GM19099 (cell line): Measurements from ENCODE around the gene ZNF827.

Experiments used
- POLR2A ChIP-seq: IDR thresholded peaks from 3 replicates; pipeline ENCODE4 v1.6.1; 2011; ENCODE audit warnings: low read depth; ENCODE audit not compliant: insufficient read length; ENCODE audit errors: extremely low read depth

ZNF827 gene

DNA sequence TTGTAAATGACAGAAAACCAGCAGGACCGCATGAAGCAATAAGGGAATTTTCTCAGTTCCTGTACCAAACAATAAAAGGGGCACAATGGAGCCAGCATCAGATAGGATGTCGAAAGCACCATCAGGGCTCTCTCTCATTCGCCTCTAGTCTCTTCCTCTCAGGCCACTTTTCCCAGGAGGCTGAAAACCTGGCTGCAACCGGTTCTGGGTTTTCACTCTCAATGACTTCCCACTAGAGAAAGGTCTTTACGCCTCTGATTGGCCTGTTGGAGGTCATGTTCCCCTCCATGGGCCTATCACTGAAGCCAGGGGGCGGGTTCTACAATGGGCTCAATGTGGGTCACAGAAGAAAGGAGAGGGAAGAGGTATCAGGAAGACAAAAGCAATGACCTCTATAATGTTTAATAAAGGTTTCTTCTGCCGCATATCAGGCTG is 29.3 kb downstream of the ZNF827 start:
- TF ChIP-seq POLR2A = no peak

DNA sequence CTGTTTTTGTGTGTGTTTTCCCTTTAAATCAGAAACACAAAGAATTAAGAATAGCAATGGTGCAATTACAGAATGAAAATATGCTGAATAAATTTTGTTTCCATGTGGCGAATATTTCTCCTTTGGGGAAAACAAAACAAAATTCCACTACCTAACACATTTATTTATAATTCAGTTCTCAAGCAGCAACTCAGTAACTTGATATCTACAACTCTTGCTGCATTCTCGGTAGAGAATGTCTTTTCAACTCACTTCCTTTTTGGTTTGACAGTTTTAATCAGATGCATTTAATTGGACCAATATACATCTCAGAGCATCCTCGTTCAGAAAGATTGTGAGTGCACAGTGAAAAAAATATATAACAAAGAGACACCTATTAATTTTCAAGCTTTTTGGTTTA is 30.8 kb downstream of the ZNF827 start:
- TF ChIP-seq POLR2A = no peak

DNA sequence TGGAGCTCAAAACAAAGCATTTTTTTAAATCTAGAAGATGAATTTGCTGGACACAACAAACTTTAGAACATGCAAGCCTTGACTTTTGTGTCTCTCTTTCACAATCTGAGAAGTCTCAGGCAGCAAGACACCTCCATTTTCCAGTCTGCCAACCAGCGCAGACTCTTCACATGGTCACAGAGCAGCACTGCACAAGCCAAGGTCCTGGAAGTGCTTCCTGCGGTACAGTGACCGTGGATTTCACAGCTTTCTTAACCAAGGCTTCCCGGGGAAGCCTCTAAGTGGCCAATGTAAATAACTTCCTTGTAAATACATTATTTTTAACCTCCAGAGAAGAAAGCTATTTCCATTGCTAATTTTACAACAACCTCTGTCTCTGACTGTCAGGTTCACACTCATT is 31.2 kb downstream of the ZNF827 start:
- no peak for TF ChIP-seq POLR2A

DNA sequence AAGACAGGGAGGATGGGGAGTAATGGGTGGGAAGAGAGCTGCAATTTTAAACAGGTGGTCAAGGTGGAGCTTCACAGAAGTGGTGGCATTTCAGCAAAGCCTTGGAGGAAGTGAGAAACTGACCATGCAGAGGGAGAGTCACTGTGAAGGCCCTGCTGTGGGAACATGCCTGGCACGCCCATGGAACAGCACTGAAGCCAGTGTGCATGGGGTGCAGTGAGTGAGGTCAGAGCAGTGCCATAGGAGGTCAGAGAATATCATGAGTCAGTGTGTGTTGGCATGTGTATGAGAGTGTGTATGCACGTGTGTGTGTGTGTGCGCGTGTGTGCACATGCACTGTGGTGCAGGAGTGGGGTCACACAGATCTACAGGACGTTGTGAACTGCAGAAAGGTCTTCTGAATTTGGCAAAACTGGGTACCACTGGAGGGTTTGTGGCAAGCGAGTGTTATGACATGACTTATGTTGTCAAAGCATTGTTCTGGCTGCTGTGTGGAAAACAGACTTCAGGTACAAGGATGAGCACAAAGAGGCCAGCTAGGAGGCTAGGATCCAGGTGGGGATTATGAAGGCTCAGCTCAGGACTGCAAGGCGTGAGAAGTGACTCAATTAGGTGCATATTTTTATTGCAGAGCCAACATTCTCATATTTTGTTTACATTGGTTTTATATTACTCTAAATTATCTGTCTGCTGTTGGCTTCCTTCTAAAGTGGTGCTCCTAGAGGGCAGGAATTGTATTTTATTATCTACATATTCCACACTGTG is 34.0 kb downstream of the ZNF827 start:
- no peak for TF ChIP-seq POLR2A

DNA sequence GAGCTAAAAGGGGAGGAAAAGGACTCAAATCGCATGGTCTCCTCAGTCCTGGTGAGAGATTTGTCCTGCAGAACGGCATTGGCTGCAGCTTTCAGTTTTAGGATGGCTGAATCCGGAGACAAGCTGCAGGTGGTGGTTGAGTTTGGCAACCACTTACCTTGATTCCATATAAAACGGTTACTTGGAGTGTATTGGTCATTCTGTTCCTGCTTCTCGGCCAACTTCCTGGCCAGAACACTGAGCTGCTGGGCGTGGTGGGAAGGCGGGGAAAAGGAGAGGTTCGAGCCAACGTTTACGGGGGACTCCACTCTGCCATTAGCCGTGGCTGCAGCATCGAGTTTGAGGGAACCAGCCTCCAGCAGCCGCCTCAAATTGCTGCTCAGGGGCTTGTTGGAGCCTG is 36.1 kb downstream of the ZNF827 start:
- TF ChIP-seq POLR2A = no peak

DNA sequence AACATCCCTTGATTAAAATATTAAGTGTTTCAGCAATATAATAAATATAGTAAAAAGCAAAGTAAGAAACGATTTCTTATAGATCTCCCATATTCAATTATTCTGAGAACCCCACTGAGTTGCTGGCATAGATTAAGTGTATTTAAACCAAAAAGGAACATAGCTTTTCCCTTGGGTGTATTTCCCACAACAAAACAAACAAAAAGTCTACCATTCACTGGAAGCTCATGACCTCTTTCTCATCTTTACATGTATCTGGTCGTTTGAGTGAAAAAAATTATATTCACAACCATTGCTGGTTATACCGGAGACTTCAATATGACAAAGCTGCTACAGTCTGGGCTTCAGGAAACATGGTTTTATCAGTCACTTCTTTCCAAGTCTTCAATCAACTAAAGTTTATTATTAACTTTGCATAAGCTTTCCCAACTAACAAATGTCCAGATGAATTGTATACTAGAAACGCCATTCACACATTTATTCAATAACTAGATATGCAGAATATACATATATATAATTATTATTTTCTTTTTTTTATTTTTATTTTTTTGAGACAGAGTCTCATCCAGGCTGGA is 38.6 kb downstream of the ZNF827 start:
- no peak for TF ChIP-seq POLR2A

DNA sequence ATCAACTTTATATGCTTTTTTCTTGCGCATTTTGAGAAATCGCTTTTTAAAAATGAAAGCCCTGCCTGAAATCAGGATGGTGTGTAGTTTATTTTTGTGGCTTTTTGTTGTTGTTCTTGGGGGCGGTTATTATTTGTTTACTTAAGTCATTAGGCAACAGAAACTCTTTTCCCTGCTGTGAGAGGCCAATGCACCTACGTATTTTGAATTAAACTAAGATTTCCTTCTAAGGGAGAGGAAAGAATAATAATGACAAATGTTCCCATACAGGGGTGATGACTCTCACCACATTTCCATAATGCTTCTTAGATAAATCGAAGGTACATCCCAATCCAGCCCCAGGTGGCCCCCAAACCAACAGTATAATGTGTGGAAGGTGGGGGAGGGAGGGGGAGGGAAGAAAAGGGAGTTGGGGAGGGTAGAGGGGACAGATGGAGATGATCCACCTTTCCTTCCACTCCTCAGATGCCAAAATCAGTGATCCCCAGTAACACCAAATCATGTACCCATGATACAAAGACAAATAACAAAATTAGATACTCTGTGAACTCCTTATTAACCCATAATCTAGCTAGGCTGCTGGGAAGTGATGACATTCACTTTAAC is 39.6 kb downstream of the ZNF827 start:
- no peak for TF ChIP-seq POLR2A

DNA sequence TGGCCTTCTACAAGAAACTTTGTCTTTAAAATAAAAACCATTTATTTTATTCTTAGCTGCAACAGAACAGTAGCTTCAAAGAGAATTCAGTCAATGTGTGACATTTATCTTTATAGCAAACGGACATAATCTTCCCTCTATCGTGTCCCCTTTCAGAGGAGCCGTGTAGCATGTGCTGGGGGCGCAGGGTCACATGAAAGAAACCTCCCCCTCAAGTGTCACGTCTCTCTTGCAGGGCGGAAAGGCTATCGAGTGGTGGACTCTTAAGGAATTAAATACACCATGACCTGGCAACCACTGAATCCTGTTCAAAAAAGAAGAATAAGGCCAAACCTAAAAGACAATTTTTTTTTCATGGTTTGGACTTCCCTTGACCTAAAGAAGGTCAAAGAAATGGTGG is 40.2 kb downstream of the ZNF827 start:
- TF ChIP-seq POLR2A = no peak

DNA sequence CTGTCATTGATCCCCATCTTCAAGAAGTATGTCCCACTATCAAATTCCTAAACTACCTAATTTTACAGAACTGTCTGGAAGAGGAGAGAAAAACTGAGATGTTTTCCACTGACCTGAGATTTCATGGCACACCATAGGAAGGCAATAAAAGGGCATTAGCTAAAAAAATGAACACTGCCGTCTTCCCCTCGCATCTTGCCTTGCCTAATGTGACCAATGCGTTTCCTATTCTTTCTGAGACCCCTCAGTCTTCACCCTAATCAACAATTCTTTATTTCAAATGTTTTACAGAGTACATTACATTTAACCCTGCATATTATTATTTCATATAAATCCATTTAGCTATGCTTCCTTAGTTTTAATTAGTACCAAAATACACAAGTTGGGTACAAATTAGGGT is 43.6 kb downstream of the ZNF827 start:
- no peak for TF ChIP-seq POLR2A

DNA sequence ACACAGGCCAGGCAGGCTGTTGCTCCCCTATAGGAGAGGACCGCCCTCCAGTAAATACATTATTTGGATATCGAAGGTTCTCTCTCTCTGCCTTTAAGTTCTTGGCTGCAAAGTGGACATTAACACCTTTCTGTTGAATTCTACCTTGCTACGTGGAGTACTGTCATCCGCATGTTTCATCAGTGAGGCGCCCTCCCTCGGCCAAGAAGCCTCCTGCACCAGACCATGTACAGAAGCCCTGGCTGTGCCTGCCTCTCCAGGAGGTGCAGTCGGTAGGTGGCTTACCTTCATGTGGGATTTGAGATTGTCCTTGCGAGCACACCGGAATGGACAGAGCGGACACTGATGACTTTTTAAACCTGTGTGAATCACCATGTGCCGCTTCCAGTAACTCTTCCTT is 46.7 kb downstream of the ZNF827 start:
- TF ChIP-seq POLR2A = no peak

DNA sequence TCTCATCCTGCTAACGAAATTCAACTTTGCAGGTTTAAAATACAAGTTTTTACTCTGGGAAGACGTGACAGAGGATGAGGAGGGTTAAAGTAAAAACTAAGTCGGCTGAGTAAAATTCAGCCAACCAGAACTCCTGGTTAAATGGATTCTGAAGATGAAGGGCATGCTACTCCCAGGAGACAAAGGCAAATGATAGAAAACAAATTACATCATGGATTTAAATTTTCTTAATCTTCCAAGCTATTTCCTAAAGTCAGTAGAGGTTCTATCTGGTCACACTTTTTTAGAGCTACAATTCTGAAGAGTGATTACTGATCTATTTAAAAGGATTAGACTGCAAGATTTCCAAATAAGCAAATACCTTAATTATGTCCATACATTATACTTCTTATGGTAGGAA is 47.9 kb downstream of the ZNF827 start:
- no peak for TF ChIP-seq POLR2A

DNA sequence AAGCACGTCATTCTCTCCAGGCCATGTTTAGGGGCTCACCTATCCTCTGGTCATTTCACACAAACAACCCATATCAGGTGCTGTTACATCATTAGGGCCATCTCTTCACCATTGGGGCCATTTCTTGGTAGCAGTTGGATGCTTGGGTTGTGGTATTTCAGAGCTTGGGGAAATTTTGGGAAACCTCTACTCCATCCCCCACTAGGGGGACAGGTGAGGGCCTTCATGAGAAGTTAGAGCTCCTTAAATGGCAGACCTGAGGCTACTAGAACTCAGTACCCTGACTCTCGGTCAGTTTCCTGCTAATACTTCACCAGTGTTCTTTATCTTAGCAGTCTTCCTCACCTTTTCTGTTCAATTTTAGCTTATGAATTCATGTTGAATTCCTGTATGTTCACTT is 50.2 kb downstream of the ZNF827 start:
- no peak for TF ChIP-seq POLR2A

DNA sequence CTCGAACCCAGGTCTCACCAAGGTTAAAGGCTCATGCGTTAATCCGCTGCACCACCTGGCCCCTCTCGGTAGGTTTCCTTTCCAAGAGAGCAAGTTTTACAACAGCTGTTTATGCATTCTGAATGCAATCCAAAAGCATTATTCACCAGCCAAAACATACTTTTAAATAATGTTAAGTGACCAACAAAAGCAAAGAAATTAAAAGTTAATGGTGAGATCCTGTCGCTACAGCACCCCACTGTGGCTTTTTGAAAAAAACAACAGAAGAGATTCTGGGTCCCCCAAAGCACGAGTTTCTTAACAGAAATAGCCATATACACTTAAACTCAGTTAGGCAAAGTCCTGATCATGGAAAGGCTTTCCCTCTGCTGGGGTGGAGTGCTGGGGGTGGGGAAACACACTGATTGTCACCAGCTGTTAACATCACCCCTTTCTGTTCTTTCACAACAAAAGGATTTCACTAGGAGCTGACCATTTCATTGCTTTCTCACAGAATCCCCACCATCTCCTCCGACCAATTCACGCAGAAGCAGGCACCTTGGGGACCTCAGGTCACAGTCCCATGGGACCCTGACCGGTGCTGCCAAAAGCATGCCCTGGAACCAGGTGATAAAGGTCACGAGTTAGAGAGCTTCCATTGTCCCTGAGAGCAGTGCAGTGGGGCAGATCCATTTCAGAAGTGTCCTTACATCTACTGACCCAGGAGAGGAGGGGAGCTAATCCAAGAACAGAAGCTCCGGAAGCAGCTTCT is 51.2 kb downstream of the ZNF827 start:
- no peak for TF ChIP-seq POLR2A

DNA sequence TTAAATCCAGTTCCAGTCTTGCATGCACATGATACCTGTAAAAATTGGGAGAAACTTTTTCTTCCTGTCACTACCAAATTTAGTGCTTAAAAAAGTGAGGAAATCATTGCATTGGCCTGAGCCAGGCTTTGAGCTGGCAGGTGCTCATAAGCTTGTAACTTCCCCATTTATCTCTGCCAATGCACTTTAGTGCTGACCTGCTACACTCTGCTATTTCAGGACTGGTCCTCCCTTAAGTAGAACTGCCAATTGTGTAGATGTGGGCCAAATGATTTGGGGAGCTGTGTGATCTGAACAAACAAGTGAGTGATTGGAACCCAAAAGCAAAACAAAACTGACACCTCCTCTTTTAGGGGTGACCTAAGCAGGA is 51.8 kb downstream of the ZNF827 start:
- TF ChIP-seq POLR2A = no peak

DNA sequence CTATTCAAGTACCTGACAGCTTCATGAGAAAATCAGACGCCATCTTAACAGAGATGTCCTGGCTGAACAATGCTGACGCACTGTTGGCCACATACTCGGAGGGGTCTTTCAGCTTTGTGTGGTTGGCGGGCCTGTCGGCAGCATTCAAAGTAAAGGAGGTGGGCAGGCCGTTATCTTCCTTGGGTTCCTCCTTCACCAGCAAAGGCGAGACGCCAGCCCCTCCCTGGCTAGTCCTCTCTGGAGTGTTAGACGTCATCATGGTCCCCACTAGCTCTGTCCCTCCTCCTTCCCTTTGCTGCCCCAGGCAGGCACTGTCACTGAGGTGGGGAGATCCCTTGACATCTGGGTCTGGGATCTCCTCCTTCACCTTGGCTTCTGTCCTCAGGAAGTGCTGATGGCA is 53.0 kb downstream of the ZNF827 start:
- TF ChIP-seq POLR2A = no peak

DNA sequence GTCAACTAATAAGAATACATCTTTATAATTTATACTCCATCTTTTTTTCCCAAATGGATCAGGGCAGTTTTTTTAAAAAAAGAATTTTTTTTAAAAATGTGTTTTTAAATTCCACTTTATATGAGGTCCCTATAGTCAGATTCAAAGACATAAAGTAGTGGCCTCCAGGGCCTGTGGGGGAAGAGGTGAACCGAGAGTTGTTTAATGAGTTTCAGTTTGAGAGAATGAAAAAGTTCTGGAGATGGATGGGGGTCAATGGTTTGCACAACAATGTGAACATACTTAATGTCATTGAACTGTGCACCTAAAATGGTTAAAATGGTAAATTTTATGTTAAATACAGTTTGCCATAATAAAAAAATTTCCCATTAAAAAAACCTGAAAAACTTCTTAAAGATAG is 53.8 kb downstream of the ZNF827 start:
- no peak for TF ChIP-seq POLR2A
